B cell (primary cell): ENCODE data around the gene LAMC3. TPM values are rescaled to one million over a fixed set of nuclear protein-coding genes. Genes with fewer than 3 reads are reported as not detected.

Source experiments
- ATAC-seq: fragments of 200-7000 bp; cut with Tn5 transposase; one replicate; pipeline ENCODE4 v1.10.0; 2021; ENCODE audit warnings: low read depth, mild to moderate bottlenecking, moderate number of reproducible peaks, moderate library complexity
- CTCF ChIA-PET: fragments of 350-600 bp; sonication (Branson Sonifier 250); formaldehyde crosslinking; loops from one replicate; lab custom pipeline; 2021; ENCODE audit warnings: antibody characterized with exemption, inconsistent platforms; lab: Charles Lee
- POLR2A ChIA-PET: fragments of 350-600 bp; sonication (Branson Sonifier 250); formaldehyde crosslinking; loops from one replicate; lab custom pipeline; 2021; ENCODE audit warnings: antibody characterized with exemption; lab: Charles Lee
- DNase-seq: peaks from one replicate; pipeline ENCODE4 v3.0.0; 2013
- H2AFZ ChIP-seq: 2 replicates; pipeline ENCODE4 v1.6.1; 2012; ENCODE audit warnings: mild to moderate bottlenecking, low read depth, low read length; ENCODE audit not compliant: insufficient read depth, poor library complexity, severe bottlenecking
- H3K27ac ChIP-seq, 2 donors: 1 replicate in 1 of 2; 2 replicates in 1 of 2; pipeline ENCODE4 v1.5.1; 2012 to 2013; ENCODE audit warnings: low read length in 2 of 2, mild to moderate bottlenecking in 2 of 2, moderate library complexity in 1 of 2
- H3K27me3 ChIP-seq, 4 experiments: fragments of 200-600 bp in 1 of 4; sonication (generic) in 1 of 4; replicated peaks in 1 of 4; 1 replicate in 2 of 4; 2 replicates in 2 of 4; pipeline versions ENCODE4 v1.6.1 to v1.7.0; 2013 to 2016; ENCODE audit warnings: low read length in 3 of 4, mild to moderate bottlenecking in 2 of 4, mixed read lengths in 1 of 4, moderate library complexity in 1 of 4; ENCODE audit not compliant: insufficient read depth in 4 of 4, control insufficient read depth in 3 of 4; ENCODE audit errors: control extremely low read depth in 1 of 4
- H3K36me3 ChIP-seq, 2 experiments: replicated peaks in 1 of 2; 1 replicate in 1 of 2; 2 replicates in 1 of 2; pipeline versions ENCODE4 v1.6.1 to v1.7.1; 2013; ENCODE audit warnings: low read length in 1 of 2; ENCODE audit not compliant: insufficient read depth in 2 of 2, control insufficient read depth in 1 of 2; ENCODE audit errors: control extremely low read depth in 1 of 2, extremely low read depth in 1 of 2
- H3K4me1 ChIP-seq, 2 donors: fragments of 200-600 bp in 1 of 2; sonication (generic) in 1 of 2; 1 replicate in 1 of 2; 2 replicates in 1 of 2; pipeline versions ENCODE4 v1.5.1 to v1.6.1; 2013 to 2017; ENCODE audit warnings: low read length in 2 of 2; ENCODE audit not compliant: control insufficient read depth in 2 of 2, insufficient read depth in 2 of 2
- H3K4me2 ChIP-seq: replicated peaks from 2 replicates; pipeline ENCODE3; 2012; ENCODE audit warnings: mild to moderate bottlenecking, low read depth, low read length; ENCODE audit not compliant: poor library complexity, severe bottlenecking
- H3K4me3 ChIP-seq, 5 experiments: fragments of 200-600 bp in 1 of 5; sonication (generic) in 1 of 5; 1 replicate in 3 of 5; 2 replicates in 2 of 5; pipeline versions ENCODE4 v1.5.1 to v1.7.0; 2011 to 2016; ENCODE audit warnings: low read length in 4 of 5, mild to moderate bottlenecking in 4 of 5, low read depth in 2 of 5, control low read depth in 1 of 5, moderate library complexity in 1 of 5; ENCODE audit not compliant: insufficient read depth in 1 of 5; ENCODE audit errors: control extremely low read depth in 1 of 5, extremely low read depth in 1 of 5
- H3K79me2 ChIP-seq: fragments of 200-600 bp; sonication (generic); one replicate; pipeline ENCODE4 v1.6.0; 2016; ENCODE audit warnings: low read length; ENCODE audit not compliant: control insufficient read depth, insufficient read depth
- H3K9ac ChIP-seq: fragments of 200-600 bp; sonication (generic); 2 replicates; pipeline ENCODE4 v1.6.1; 2017; ENCODE audit warnings: mild to moderate bottlenecking, low read length, moderate library complexity
- H3K9me3 ChIP-seq, 3 donors: one replicate each; pipeline versions ENCODE4 v1.6.1 to v1.7.1; 2013; ENCODE audit warnings: low read length in 2 of 3; ENCODE audit not compliant: control insufficient read depth in 2 of 3, insufficient read depth in 1 of 3; ENCODE audit errors: control extremely low read depth in 1 of 3
- H4K20me1 ChIP-seq: 2 replicates; pipeline ENCODE4 v1.6.0; 2012; ENCODE audit warnings: mild to moderate bottlenecking, low read length; ENCODE audit not compliant: insufficient read depth, control insufficient read depth, poor library complexity, severe bottlenecking
- H3K27ac Mint-ChIP-seq: one replicate; pipeline ENCODE4 v1.8.0; 2021; ENCODE audit warnings: mixed read lengths
- H3K27me3 Mint-ChIP-seq: one replicate; pipeline ENCODE4 v1.8.0; 2021; ENCODE audit warnings: mixed read lengths
- H3K4me1 Mint-ChIP-seq: one replicate; pipeline ENCODE4 v1.8.0; 2021; ENCODE audit warnings: mixed read lengths
- H3K4me3 Mint-ChIP-seq: one replicate; pipeline ENCODE4 v1.8.0; 2021; ENCODE audit warnings: mixed read lengths
- H3K9me3 Mint-ChIP-seq: one replicate; pipeline ENCODE4 v1.8.0; 2022; ENCODE audit warnings: mixed read lengths; ENCODE audit not compliant: insufficient read depth
- CTCF ChIP-seq: fragments of 200-600 bp; IDR thresholded peaks from one replicate; pipeline ENCODE4 v1.8.0; 2022; ENCODE audit warnings: antibody characterized with exemption, mild to moderate bottlenecking
- EZH2 ChIP-seq: IDR thresholded peaks from 2 replicates; pipeline ENCODE4 v1.6.1; 2012; ENCODE audit warnings: borderline replicate concordance, low read depth, mild to moderate bottlenecking, moderate library complexity, low read length; ENCODE audit not compliant: insufficient read depth, poor library complexity, severe bottlenecking
- WGBS: methylation state at CpG from one replicate; pipeline ENCODE4 v1.1.5; 2013; ENCODE audit warnings: missing lambda C conversion rate; ENCODE audit not compliant: insufficient coverage; 5-methylcytosine and 5-hydroxymethylcytosine counted together
- intact Hi-C: fragments of 100-400 bp; cut with micrococcal nuclease; formaldehyde crosslinking; loops from one replicate; pipeline ENCODE4 v1.10.0; 2022
- polyA plus RNA-seq: library from polyadenylated mRNA; depleted of rRNA; stranded (reverse); fragments of >200 nt; gene quantifications from 2 replicates; pipeline ENCODE4 v1.2.3, GENCODE V29; 2012
- small RNA-seq: library from RNA; depleted of rRNA; stranded (forward); fragments of <200 nt; gene quantifications from one replicate; pipeline ENCODE3, GENCODE V24; 2012; ENCODE audit warnings: low replicate concordance, low read depth; ENCODE audit not compliant: insufficient read length
- total RNA-seq, 2 donors: library from RNA; stranded (reverse); fragments of 120-200 nt in 1 of 2; gene quantifications; 1 replicate in 1 of 2; 2 replicates in 1 of 2; pipeline versions ENCODE4 v1.2.3 to v1.2.4, GENCODE V29; 2013 to 2022

The LAMC3 gene
- total and polyA plus RNA-seq, 2 donors (not counting 1 experiment from before 2014, with no cell fraction given), result 0.25 to 0.45 TPM

GRCh38 chr9:131140550-131140949 is 131.6 kb downstream of the LAMC3 start:
- no peak overlapping the region for H3K27ac Mint-ChIP-seq

GRCh38 chr9:131142160-131142559 is 133.2 kb downstream of the LAMC3 start:
- Histone ChIP-seq H4K20me1 (no peaks in the 10 kb centered on the region), H3K79me2 (no peaks in the 10 kb centered on the region), H2AFZ (no peak overlapping the region), H3K9me3 (no peaks in the 10 kb centered on the region), H3K9ac (no peak overlapping the region), H3K4me2 (no peak overlapping the region), H3K27ac (no peak overlapping the region), H3K4me1 (no peaks in the 10 kb centered on the region), H3K4me3 (no peak overlapping the region), H3K36me3 (peaks cover 8 to 84% of the 10 kb centered on the region in 2 experiments), H3K27me3 (no peaks in the 10 kb centered on the region)
- Mint-ChIP-seq H3K4me3 (no peak overlapping the region), H3K27ac (no peak overlapping the region), H3K4me1 (no peaks in the 10 kb centered on the region), H3K9me3 (no peaks in the 10 kb centered on the region), H3K27me3 (no peaks in the 10 kb centered on the region)
- ATAC-seq (no peak), DNase-seq (no peak)
- CTCF ChIA-PET, result no interaction called here
- no peak for TF ChIP-seq CTCF
- no peak for TF ChIP-seq EZH2
- POLR2A ChIA-PET, result no interaction called here
- intact Hi-C loops, result no loop called here
- 83% methylated on average over 1 of the region's 3 CpGs for WGBS

More at GRCh38 chr9:131140550-131140949, 131.6 kb downstream of the LAMC3 start:
- Mint-ChIP-seq H3K4me3 (no peak overlapping the region), H3K9me3 (no peaks in the 10 kb centered on the region), H3K4me1 (no peaks in the 10 kb centered on the region), H3K27me3 (no peaks in the 10 kb centered on the region)
- Histone ChIP-seq H3K79me2 (no peaks in the 10 kb centered on the region), H3K4me2 (no peak overlapping the region), H3K27ac (no peak overlapping the region), H3K9ac (no peak overlapping the region), H4K20me1 (no peaks in the 10 kb centered on the region), H3K4me1 (no peaks in the 10 kb centered on the region), H2AFZ (no peak overlapping the region), H3K4me3 (no peak overlapping the region), H3K36me3 (peaks cover 8 to 84% of the 10 kb centered on the region in 2 experiments), H3K27me3 (no peaks in the 10 kb centered on the region), H3K9me3 (no peaks in the 10 kb centered on the region)
- CTCF ChIA-PET, result no interaction called here
- TF ChIP-seq EZH2, result no peak
- TF ChIP-seq CTCF, result no peak
- WGBS, result no CpG with 5 or more reads among the region's 3 CpGs
- intact Hi-C loops, result no loop called here
- ATAC-seq (no peak), DNase-seq (no peak)
- POLR2A ChIA-PET, result no interaction called here

Small RNA genes within 50 kb of the gene (small RNA-seq; reads per million reads assigned to genes)
- gene RF00322 (not detected), gene RNU6-881P (not detected)

Other genes with a start within 250 kb of the LAMC3 start
- gene ABL1, start 173.9 kb upstream of the LAMC3 start, total RNA-seq, result 44.5 and 46.0 TPM in 2 replicates
- gene ABL1, start 173.9 kb upstream of the LAMC3 start, polyA plus RNA-seq, result 11.3 and 11.9 TPM in 2 replicates
- gene QRFP, start 112.4 kb upstream of the LAMC3 start, total RNA-seq, result not detected in 2 replicates
- gene QRFP, start 112.4 kb upstream of the LAMC3 start, polyA plus RNA-seq, result 0.07 TPM in 1 of 2 replicates, not detected in the other
- gene FIBCD1, start 69.9 kb upstream of the LAMC3 start, total RNA-seq, result not detected in 2 replicates
- gene FIBCD1, start 69.9 kb upstream of the LAMC3 start, polyA plus RNA-seq, result not detected in 2 replicates
- gene AIF1L, start 87.4 kb downstream of the LAMC3 start, total RNA-seq, result not detected in 2 replicates
- gene AIF1L, start 87.4 kb downstream of the LAMC3 start, polyA plus RNA-seq, result not detected in 2 replicates
- gene NUP214, start 116.4 kb downstream of the LAMC3 start, total RNA-seq, result 94.6 and 103 TPM in 2 replicates
- gene NUP214, start 116.4 kb downstream of the LAMC3 start, polyA plus RNA-seq, result 19.0 and 25.4 TPM in 2 replicates